Fibroblast of upper back skin (primary cell): ENCODE results near the gene JADE2.
"Not testable (repeated sequence)": the region's sequence is repeated elsewhere in the genome, so short reads cannot be mapped to it uniquely, and the experiment has no call there.

Experiments
- DNase-seq: peaks from one replicate; pipeline ENCODE4 v3.0.0-alpha.2; 2013

JADE2 gene

DNA sequence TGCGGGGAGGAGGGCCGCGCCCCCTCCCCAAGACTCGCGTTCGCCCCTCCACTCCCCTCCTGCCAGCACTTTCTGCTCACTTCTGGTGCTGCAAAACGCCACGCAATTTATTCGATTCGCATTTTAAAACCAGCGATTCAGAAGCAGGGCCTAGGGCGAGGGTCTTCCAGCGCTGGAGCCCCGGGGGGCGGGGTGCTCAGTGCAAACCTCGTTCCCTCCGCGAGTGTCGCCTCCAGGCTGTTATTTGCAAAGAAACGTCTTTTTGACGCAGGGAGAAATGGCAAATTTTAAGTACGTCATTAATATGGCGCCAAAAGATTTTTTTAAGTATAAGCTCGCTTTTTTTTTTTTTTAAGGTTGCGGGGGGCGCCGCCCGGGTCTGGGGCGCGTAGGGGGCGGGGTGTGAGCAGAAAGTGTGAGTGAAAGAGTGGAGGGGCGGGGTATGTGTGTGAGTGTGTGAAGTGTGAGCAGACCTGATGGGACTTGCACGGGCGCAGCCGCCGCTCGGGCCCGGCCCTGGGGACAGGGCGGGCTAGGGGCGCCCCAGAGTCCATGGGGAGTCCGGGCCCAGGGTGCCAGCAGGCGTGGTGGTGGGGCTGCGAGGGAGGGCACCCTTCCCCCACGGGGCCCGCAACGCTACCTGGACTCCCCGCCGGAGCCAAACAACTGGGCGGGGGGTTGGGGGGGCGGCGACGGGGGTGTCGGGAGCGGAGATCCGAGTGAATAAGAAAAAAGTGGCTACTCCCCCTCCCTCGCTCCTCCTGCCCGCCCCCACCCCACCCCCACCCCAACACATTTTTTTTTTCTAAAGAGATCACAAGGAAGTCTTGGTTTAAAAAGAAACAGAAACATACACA lies at the start of gene JADE2:
Gene JADE2 (plus strand): TSS at position 845 of the 857 bp plus-strand sequence. CDS start 10,188 bp downstream, outside the sequence.
- DNase-seq = peak; percentile 60

DNA sequence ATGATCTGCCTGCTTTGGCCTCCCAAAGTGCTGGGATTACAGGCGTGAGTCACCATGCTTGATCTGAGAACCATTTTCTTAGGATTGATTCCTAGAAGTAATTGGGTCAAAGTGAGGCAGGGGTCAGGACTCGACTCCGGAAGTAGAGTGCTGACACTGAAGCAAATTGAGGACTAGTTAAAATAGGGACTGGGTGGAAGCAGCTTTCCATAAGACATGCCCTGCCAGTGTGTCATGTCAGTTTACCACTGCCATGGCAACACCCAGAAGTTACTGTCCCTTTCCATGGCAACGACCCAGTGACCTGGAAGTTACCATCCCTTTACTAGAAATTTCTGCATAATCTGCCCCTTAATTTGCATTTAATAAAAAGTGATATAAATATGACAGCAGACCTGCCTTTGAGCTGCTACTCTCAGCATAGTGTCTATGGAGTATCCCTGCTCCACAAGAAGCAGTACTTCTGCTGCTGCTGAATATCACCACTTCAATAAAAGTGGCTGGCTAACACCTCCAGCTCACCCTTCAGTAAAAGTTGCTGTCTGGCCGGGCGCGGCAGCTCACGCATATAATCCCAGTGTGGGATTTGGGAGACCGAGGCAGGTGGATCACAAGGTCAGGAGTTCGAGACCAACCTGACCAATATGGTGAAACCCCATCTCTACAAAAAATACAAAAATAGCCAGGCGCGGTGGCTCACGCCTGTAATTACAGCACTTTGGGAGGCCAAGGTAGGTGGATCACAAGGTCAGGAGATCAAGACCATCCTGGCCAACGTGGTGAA lies 47.8 kb upstream of the JADE2 start:
- no peak for DNase-seq

DNA sequence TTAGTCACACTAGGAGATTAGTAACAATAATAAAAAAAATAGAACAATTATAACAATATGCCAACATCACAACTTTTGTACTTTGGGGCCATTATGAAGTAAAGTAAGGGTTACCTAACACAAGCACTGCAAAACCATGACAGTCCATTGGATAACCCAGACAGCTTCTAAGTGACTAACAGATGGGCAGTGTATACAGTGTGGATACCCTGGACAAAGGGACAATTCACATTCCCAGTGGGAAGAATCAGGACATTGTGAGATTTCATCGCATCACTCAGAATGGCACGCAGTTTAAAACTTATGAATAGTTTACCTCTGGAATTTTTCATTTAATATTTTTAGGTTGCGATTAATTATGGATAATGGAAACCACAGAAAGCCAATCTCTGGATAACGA lies 45.6 kb upstream of the JADE2 start:
- no peak for DNase-seq

DNA sequence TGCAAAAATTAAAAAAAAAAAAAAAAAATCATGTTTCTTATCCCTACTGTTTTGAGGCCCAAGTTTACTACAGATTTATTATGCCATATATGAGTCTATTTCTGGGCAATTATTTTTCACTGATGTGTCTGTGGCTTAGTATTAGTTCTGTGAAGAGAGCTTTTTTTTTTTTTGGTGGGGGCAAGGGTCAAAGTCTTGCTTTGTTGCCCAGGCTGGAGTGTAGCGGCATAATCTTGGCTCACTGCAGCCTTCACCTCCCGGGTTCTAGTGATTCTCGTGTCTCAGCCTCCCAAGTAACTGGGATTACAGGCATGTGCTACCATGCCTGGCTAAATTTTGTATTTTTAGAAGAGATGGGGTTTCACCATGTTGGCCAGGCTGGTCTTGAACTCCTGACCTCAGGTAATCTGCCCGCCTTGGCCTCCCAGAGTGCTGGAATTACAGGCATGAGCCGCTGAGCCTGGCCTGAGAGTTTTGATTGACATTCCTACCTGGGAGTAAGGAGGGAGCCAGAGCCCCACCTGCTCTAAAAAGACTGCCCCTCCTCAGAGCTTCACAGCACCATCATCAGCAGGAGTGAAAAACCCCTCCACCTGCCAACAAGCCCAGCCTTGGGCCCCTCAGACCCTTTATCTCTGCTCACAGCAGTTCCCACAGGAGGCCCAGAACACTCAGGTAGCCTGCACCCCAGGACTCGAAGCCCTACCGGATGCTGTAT lies 36.1 kb upstream of the JADE2 start:
- DNase-seq = no peak

DNA sequence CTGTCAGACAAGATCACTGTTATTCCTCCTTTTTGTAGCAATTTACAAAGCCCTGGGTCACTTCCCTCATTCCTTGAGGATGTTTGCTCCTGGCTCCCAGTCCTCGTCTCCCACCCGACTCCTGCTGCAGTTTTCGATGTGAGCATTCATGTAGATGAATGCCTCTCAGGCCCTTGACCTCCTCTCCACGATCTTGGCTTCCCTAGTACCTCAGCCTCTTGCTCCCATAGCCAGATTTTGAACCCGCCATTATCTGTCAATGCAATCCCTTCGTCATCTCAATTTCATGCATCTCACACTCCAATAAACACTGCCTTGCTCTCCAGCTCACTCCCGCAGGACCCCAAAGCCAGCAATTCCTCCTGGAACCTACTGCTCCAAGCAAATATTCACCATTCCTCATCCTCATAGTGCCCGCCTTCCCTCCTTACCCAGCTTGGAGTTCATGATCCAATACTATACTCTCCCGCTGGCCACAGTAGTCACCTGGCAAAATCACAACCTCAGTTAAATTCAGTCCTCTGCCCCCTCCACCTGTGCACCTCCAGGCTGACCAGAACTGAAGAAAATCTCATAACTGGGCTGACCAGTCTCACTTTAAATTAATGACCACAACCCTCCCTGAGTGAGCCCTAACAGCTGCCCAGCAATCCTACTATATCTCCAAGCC lies 35.1 kb upstream of the JADE2 start:
- no peak for DNase-seq

DNA sequence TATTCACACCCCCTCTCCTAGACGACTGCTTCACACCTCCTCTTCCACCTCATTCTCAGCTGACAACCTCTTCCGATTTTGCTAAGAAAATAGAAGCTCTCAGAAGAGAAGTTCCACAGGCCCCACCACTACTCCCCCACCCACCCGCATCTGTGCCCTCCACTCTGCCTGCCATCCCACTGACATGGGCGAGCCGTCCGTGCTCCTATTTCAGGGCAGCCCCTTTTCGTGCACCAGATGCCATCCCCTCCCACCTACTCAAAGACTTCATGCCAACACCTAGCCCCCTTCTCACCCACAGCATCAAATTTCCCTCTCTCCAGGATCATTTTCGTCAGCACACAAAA lies 34.6 kb upstream of the JADE2 start:
- DNase-seq = no peak

DNA sequence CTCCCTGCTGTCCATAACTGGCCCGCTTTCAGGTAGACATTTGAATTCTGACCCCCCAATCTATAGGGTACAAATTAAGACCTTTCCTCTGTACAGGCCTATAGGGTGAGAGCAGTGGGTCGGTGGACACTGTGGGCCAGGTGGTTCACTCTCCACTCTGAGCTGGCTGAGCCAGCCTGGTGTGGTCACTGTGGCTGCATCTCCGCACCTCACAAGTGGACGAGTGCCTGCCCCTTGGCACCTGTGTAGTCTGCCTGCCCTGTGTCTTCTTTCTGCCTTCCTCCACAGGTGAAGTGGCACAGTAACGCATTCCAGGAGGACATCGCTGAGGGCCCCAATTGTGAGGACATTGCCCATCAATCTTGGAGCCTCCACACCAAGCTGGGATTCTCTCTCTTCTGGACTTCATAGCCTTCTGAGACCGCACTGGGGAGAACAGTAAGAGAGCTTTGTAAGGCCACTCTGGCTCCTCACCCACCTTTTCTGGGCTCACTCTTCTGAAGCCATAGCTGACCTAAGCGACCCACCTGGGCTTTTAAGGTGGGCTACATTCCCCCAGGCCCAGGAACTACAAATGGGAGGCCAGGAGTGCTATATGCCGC lies 33.5 kb upstream of the JADE2 start:
- no peak for DNase-seq

DNA sequence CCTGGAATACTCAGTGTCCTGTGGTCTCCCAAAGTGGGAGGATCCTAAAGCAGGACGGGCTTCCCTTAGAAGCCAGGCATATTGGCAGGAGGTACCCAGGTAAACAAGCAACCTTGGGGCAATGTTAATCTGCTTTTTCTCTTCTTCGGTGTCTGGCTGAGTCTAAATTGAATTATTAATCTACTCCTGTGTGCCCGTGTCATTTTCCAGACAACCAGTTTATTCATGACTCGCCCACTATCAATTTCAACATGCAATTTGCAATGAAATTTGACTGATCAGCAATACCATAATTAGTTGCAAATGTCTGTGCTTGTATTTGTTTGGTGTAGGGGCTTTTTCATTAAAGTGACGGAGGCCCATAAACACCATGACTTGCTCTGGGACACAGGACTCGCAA lies 32.9 kb upstream of the JADE2 start:
- DNase-seq = no peak

DNA sequence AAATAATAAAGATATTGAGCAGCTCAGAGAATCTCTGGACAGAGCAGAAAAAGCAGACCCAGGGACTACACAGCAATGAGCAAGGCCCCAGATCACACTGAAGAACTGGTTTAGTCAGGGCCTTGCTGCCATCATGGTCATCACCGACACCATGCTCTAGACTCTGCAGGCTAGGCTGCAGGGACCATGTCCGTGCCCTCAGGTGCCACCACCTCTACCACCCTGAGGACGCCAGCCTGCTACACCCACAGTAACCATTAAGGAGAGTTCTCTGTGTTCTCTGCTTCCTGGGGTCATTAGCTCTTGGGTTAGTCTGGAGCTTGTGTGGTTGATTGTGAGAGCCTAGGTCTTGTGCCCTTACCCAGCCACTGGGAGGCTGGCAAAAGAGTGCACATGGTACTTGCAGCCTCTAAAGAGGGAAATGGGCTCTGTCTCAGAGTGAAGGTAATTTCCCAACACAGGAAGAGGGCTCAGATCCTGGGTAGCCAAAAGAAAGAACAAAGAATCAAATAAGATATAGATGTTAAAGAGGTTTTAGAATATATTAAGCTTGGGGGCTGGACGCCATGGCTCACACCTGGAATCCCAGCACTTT lies 31.9 kb upstream of the JADE2 start:
- DNase-seq = no peak

DNA sequence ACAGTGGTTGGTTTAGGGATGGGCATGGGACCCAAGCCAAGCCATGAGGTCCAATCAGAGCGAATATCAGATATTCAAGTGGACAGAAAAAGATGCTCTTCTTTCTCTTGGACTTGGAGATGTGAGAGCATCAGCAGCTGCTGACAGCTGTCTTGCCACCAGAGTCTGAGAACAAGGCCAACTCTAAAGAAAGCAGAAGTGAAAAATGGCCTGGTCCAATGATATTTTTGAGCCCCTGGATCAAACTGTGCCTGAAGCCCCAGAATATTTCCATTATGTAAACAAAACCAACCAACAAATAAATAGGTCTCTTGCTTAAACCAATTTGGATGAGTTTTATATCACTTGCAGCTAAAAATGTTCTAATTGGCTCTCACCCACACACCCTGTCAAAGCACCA lies 30.7 kb upstream of the JADE2 start:
- DNase-seq = no peak

DNA sequence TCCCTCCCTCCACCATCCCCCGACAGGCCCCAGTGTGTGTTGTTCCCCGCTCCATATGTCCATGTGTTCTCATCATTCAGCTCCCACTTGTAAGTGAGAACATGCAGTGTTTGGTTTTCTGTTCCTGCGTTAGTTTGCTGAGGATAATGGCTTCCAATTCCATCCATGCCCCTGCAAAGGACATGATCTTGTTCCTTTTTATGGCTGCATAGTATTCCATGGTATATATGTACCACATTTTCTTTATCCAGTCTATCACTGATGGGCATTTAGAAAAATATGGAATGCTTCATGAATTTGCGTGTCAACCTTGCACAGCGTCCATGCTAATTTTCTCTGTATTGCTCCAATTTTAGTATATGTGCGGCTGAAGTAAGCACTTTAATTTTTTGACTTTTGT lies 25.6 kb upstream of the JADE2 start:
- not testable (repeated sequence) for DNase-seq

DNA sequence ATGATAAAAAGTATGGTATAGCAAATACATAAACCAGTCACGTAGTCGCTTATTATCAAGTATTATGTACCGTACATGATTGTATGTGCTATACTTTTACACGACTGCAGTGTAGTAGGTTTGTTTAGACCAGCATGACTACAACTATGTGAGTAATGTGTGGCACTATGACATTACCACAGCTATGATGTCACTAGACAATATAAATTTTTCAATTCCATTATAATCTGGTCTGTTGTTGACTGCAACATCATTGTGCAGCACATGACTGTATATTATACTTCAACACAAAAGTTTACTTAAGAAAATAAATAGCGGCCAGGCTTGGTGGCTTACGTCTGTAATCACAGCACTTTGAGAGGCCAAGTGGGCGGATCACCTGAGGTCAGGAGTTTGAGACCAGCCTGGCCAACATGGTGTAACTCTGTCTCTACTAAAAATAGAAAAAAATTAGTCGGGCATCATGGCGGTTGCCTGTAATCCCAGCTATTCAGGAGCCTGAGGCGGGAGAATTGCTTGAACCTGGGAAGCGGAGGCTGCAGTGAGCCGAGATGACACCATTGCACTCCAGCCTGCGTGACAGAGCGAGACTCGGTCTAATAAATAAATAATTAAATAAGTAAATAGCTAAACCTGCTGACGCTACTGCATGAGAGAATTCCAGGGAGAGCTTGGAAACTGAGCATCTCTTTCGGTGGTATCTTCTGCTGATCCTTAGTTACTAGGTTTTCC lies 24.6 kb upstream of the JADE2 start:
- no peak for DNase-seq

DNA sequence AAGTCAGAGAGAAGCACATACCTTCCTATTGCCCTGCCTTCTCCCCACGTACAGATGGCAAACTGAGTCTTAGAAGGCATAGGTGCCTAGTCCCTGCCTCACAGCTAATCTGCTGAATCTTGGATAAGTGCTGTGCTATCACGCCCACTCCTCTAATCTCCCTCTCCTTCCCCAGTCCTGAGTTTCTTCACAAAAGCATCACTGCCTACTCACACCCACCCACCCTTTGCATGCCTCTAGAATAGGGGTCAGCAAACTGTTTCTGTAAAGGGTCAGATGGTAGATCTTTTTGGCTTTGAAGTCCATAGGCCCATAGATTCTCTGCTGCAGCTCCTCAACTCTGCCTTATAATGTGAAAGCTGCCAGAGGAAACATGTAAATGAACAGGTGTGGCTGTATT lies 23.2 kb upstream of the JADE2 start:
- no peak for DNase-seq

DNA sequence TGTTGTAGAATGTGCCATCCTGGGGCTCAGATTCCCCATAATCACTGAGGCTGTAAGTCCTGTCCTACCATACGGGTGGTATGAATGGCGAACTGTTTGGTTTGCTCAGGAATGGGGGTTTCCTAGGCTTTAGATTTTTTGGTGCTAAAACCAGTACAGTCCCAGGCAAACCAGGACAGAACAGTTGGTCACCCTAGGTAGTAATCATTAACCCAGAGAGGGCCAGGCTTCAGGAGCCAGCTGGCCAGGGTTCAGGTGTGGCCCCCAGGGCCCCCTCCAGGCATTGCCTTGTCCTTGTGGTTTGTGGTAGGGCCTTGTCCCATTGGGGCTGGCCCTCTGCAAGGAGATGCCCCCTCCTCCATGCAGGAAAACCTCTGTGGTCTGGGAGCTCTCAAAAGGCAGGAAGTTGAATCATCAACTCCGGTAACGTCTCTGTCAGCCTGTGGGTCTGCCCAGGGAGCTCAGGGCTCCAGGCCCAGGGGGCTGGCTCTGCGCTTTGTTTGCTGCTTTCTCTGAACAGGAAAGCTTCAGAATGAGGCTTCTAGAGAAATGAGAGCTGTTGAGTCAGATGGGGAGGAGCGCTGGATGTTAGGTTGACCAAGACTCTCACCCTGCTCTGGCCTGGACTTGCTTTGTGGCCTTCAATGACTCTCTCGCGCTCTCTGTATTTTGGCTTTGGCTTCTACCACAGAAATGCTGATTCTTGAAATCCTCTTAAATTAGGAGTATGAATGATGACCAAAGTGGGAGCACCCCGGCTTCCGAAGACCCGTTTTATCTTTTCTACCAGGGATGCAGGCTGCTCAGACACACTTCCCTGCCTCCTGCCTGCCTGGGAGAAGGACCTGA lies 22.2 kb upstream of the JADE2 start:
- peak; percentile 98 for DNase-seq

DNA sequence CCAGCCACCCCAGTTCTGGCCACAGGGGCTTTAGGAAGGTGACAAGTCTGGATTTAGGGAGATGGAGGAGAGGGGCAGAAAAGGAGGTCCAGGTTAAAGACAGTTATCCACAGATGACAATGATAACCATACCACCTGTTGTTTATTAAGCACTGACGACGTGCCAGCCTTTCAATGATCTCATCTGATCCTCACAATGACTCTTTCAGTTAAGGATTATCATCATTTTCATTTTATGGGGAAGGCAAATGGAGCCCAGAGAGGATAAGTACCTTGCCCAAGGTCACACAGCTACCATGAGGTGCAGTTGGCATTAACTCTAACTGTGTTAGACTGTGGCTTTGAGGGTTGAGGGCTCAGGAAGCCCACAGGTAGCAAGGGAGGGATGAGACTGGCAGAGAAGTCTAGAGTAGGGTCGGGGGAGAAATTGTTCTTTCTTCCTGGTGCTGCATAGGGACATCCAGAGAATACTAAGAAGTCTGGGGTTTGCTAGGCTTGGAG lies 21.5 kb upstream of the JADE2 start:
- peak; percentile 54 for DNase-seq

DNA sequence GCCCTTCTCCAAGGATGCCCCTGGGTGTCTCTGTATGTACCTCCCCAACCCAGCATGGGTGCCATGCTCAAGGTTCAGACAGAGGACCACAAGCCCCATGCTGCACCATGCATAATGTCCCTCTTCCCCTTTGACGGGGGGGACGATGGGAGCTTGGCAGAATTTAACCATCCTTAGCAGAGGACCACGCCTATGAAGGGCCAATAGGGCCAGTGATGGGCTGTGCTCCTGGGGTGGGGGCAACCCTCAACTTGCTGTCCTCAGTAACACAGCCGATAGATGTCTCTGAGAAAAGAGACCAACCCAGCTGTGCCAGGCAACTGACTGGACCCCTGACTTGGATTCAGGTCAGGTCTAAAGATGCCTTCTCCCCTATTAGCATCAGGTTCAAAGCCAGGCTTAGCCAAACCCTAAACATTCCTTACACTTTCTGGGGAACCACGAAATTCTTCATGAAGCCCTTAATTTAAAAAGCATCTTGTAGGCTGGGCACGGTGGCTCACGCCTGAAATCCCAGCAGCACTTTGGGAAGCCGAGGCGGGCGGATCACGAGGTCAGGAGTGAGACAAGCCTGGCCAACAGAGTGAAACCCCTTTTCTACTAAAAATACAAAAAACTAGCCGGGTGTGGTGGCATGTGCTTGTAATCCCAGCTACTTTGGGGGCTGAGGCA lies 20.7 kb upstream of the JADE2 start:
- DNase-seq = no peak

DNA sequence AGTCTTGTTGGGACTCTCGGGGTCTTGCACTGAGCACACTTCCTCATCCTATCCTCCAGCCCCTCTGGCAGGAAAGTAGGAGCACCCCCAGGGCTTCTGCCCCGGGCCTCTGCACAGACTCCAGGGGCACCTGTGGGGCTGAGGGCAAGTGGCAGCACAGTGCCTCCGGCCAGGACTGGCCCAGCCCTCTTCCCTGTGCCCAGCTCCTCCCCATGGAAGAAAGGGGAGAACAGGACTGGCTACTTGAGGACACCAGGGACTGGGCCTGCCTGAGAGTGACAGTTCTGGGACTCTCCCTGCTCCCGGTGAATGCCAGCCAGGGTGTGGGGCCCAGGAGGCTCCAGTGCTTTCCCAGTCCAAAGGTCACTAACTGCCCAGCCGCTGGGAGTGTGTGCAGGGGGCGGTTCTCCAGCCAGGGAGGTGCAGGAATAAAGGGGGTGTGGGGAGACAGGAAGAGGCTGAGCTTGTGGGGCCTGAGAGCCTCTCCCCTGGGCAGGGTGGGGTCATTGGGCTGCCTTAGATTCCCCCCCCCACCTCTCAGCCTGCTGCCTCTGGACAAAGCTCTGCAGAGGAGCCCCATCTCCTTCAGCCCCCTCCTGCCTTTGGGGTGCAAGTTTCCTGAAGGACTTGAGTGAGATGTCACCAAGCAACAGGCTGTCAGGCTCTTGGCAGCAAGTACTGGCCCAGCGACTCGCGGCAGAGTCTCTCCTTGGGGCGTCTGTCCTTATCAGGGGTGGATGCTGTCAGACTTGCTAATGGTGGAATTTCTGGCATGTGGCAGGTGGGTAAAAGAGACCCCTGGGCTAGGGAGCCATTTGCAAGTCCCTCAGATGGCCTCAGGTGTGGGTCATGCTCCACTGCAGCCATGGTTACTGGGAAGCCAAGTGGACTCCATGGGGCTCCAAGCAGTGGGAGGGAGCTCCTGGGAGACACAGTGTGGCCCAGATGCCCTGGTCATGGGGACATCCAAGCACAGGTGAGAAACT lies 19.1 kb upstream of the JADE2 start:
- DNase-seq = no peak

DNA sequence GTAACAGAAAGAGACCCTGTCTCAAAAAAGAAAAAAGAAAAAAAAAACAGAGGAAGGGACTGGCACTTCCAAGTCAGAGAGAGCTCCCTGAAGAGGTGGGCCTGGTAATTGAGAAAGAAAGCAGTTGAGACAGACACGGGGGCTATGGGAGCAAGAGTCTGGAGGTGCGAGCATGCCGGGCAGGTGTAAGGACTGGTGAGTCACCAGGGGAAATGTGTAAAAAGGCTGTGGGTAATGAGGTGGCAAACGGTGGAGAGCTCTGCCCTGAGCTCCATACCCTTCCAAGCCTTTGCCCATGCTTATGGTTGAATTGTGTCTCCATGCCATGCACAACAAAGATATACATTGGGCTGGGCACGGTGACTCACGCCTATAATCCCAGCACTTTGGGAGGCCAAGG lies 18.0 kb upstream of the JADE2 start:
- no peak for DNase-seq
